AG20443 (cell line): ENCODE results near the gene ATP8A1.
"Not testable (repeated sequence)": the region's sequence is repeated elsewhere in the genome, so short reads cannot be mapped to it uniquely, and the experiment has no call there.

ENCODE experiments used
- DNase-seq: peaks from one replicate; pipeline ENCODE4 v3.0.0; 2012; ENCODE audit warnings: low spot score, mixed read lengths

ATP8A1 gene

GRCh38 chr4:42467777-42468176 is 189.1 kb downstream of the ATP8A1 start:
- not testable (repeated sequence) for DNase-seq

DNA sequence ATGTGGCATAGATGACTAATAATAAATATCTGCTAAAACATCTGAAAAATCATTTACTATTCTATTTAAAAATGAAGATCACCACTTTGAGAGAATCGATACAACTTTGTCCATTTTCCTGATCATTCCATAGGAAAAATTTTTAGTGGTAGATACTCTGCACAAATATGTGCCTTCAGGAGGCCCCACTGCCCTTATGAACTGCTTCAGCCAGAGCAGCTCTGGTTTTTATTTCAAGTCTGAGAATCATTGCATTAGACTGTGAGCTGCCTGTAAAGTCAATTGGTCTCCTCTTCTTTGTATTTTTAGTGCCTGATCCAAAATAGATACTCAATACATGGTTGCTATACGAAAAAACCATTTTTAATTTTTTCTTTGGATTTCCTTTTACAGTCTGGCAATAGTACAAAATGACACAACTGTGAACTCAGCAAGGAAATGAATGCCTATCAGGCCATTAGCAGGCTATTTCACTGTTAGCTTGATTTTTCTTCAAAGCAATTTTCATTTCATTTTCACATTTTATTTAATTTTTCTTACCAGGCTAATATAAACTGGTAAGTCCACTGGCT is 190.5 kb downstream of the ATP8A1 start:
- DNase-seq, result no peak

- no peak for DNase-seq
Observed at GRCh38 chr4:42464550-42465094, 192.3 kb downstream of the ATP8A1 start.

DNA sequence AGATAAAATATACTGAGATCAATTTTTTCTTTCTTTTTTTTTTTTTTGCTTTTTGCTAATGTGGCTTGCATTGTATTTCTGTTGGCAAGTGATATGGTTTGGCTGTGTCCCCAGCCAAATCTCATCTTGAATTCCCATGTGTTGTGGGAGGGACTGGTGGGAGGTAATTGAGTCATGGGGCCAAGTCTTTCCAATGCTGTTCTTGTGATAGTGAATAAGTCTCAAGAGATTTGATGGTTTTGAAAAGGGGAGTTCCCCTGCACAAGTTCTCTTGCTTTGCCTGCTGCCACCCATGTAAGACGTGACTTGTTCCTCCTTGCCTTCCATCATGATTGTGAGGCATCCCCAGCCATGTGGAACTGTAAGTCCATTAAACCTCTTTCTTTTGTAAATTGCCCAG is 195.7 kb downstream of the ATP8A1 start:
- not testable (repeated sequence) for DNase-seq

DNA sequence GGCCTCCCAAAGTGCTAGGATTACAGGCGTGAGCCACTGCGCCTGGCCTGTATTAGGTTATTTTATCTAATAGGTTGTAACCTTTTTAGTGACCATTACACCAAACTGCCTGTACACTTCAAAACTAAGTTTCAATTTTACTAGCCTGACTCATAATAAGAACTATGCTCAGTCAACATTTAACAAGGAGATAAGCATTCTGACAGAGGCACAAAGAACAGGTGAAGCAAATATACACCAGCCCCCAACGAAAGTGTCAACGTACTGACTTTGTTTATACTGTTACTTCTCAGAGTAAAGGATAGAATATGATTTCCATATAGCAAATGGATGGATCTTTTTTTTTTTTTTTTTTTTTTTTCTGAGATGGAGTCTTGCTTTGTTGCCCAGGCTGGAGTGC is 196.9 kb downstream of the ATP8A1 start:
- no peak for DNase-seq

- DNase-seq, result no peak
Observed at GRCh38 chr4:42458657-42459056, 198.2 kb downstream of the ATP8A1 start.

DNA sequence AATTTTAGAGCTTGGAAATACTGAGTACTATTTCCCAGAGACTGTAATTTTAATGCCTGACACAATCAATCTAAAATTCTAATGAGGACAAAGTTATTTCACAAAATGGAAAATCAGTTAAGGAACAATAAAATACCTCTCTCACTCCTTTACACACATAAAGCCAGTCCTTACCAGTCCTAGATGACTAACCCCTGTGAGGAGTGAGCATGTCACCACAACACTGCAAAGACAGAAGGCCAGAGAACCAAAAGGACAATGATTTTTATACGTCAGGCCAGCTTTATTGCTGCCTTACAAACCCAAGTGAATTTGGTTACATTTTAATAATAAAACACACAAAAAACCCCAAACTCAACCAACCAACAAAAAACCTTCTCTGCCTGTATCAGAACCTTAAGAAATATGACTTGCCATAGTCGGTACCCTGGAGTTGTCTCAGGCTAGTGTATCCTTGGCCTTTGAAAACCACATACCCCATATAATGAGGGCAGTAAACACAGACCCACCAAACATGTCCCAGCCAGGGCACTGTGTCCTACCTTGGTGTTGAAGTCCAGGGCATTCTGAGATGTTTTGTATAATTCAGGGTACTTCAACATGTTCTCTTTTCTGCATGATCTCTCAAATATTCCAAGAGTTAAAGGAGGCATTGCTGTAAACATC is 202.0 kb downstream of the ATP8A1 start:
- no peak for DNase-seq

GRCh38 chr4:42453612-42454011 is 203.3 kb downstream of the ATP8A1 start:
- no peak for DNase-seq

- DNase-seq, result no peak
Observed at GRCh38 chr4:42452823-42453222, 204.1 kb downstream of the ATP8A1 start.

- DNase-seq, result no peak
Observed at GRCh38 chr4:42446823-42447222, 210.1 kb downstream of the ATP8A1 start.

DNA sequence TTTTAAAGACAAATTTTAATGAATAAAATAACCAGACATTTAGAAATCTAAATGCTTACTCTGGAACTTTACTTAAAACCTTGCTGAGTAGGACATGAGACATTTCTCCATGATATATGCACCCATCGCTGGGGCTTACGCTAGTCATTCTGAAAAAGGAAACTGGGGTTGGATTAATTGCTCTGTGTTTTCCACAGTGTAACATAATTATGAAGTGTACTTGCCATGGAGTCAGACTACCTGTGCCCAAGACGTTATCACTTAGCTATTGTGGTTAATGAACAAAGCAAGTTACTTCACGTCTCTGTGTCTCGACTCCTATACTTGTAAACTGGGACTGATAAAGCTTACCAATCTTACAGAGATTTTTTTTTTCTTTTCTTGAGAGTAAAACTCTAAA is 211.9 kb downstream of the ATP8A1 start:
- no peak for DNase-seq

DNA sequence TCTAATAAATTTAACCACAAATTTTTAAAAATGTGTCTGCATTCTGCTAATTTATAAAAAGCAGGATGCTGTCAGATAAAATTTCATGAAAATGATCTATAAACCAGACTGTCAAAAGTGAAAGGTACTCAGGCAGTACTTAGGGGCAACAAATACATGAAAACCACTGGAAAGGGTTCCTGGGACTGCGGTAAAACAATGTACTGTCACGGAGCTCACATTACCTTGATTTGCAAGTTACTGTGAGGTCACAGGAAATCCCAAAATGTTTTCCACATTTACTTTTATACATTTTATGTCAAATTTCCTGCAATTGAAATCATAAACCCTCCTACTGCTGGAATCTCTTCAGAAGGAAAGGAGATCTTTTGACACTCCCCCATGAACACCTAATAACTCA is 214.3 kb downstream of the ATP8A1 start:
- no peak for DNase-seq

DNA sequence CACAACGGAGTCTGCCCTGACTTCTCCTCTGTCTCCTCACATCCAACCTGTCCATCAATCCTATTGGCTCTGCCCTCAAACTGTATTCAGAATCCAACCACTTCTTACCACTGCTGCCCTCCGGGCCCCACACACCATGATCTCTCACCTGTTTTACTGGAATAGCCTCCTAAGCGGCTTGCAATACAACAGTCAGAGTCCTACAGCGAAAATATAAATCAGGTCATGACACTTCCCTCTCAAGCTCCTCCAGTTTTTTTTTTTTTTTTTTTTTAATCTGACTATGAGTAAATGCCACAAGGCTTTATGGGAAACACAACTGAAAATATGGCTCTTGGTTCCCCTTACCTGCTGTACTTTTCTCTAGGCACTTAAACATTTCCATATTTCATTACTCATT is 216.8 kb downstream of the ATP8A1 start:
- no peak for DNase-seq

DNA sequence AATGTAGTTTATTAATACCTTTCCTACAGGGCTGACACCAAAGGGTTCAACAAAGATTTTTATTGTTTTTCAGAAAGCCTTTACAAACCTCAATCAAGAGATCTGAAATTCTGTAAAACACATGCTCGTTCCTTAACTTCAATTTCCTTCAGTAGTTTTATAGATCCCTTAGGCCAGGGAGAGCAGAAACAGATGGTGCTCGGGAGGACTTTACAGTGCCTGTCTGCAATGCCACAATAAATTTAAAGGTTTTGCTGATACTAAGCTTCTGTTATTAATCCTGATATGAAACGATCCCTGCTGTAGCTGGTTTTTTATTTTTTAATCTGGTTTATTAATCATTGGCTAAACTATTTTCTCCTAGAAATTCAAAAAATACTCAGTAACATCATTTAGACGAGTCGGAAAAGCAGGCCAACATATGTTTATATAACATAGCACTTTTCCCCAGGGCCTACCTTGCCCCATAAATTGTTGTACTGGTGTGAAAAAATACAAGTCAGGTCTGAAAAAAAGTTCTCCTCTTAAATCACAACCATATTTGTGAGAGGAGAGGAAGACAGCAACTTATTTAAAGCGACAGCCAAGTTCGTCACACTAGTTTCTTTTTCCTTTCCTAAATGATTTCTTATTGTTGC is 219.9 kb downstream of the ATP8A1 start:
- no peak for DNase-seq

DNA sequence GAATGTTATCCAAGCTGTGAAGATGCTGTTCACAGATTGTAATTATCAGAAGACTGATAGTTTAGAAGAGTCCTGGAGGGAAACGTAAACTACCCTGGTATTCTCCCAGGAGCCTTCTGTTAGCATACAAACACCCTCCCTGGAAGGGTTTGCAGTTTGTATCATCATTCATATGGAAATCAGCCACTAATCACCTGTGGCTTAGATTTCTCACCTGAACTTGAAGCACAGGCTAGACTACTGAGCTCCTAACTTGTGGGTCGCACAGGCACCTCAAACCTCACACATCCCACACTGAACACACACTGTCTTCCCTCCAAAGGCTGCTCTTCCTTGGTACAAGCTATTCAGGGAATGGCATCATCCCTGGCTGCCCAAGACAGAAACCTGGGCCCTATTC is 228.9 kb downstream of the ATP8A1 start:
- DNase-seq, result no peak

GRCh38 chr4:42425146-42426065 is 231.5 kb downstream of the ATP8A1 start:
- DNase-seq, result no peak

DNA sequence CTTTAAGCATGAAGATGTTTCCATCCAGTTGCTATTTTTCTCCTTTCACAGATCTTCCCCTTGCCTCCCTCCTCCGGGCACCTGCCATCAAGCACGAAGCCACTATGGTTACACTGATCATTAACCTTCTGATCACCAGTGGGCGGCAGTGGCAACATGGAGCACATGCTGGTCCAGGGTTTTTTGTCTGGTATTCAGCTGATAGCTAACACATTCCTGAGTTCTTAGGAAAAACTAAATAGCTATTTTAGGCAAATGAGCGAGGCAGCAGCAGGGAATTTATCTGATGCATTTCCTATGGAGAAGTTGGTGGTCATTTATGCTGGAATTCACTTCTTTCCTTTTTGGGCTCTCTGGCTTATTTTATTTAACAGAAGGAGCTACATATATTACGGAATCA is 236.8 kb downstream of the ATP8A1 start:
- DNase-seq, result no peak

DNA sequence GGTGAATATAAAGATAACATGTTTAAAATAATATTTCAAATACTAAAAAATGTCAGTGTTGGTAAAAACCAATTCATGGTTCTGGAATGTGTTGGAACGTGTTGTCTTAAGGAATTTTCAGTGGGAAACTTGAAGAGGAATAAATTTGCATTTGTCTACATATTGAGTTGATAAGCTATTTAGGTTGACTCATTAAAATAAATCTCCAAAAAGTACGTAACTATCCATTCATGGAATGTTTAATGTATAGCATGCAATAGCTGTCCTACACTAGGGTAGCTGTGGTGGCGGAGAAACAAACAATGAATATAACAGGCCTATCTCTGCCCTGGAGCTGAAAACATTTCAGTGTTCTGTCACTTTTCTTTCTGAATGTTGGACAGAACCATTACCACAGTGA is 239.4 kb downstream of the ATP8A1 start:
- no peak for DNase-seq

- DNase-seq, result no peak
Observed at GRCh38 chr4:42416017-42416416, 240.9 kb downstream of the ATP8A1 start.

GRCh38 chr4:42415281-42415680 is 241.6 kb downstream of the ATP8A1 start:
- DNase-seq, result no peak

DNA sequence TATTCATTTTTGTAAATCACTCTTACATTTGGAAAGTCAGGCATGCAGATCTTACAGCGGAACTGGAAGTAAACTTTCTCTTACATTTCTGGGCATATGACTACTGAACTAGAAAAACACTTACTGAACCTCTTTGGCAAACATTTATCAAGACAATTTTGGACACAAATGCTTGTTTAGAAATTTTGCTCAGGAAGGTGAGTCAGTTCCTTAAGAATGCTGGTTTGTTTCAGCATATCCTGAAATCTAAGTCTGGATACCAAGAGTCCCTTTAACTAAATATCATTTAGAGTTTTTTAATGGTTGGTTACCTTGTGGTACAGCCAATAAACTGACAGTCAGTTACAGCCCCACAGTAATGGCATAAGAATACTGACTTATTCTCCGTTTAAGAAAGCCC is 244.7 kb downstream of the ATP8A1 start:
- peak; percentile 25 for DNase-seq

DNA sequence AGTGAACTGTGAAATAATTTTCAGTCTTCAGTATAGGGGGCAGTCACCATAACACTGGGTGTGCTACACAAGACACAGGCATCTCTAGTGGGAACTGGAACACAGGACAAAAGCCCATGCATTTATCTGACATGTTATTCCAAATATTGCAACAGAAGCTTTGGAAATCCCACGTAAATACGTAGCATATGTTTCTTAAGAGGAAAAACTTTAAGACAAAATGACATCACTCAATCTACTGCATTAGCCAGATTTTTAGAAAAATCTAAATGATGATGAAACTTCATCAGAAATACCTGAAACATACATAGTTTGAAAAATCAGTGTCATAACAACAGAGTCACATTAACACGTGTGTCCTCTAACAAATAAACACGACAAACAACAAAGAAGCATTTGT is 245.1 kb downstream of the ATP8A1 start:
- no peak for DNase-seq
